Gastrocnemius medialis (tissue), 4 donors: ENCODE results near the gene BEND7.

ENCODE experiments used
- CTCF ChIP-seq, 5 experiments: fragments of 450-650 bp in 3 of 5; fragments of 200-600 bp in 2 of 5; sonication (generic) in 2 of 5; IDR thresholded peaks in 4 of 5; conservative IDR thresholded peaks in 1 of 5; 1 replicate in 4 of 5; 2 replicates in 1 of 5; pipeline ENCODE4 v1.5.1; 2016 to 2019; ENCODE audit warnings: antibody characterized with exemption in 5 of 5, mild to moderate bottlenecking in 3 of 5, moderate library complexity in 3 of 5
- POLR2A ChIP-seq, 2 donors: fragments of 450-650 bp; IDR thresholded peaks; one replicate each; pipeline ENCODE4 v1.6.1; 2017; ENCODE audit warnings: antibody characterized with exemption in 2 of 2, mild to moderate bottlenecking in 2 of 2, moderate library complexity in 2 of 2

DNA sequence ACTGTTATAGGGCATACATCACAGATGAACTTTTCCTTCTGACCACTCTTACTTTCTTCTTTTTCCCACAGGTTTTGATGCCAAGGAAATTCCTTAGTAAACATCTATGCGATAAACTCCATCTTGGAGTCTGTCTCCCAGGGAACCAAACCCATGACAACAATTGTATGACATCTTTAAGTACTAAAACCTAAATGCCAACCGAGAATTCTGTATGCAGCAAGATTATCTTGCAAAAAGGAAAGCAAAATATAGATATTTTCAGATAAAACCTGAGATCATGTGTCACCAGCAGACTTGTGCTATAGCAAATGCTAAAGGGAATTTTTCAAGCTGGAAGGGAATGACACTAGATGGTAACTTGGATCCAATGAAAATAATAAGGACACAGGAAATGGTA, 22.0 kb upstream of the BEND7 start:
- TF ChIP-seq CTCF (IDR thresholded peaks at IDR 0.05 in 4 of 5, conservative IDR thresholded peaks at IDR 0.05 in 1 of 5), result no peak
- TF ChIP-seq POLR2A (IDR thresholded peaks at IDR 0.05), result no peak
